GDM1 (cell line): ENCODE data around the gene CHCHD3.

Source experiments
- DNase-seq: peaks from one replicate; lab custom pipeline; 2025; lab: John Stamatoyannopoulos, UW

CHCHD3 gene

GRCh38 chr7:132861940-132862554 lies 219.8 kb downstream of the CHCHD3 start:
- no peak for DNase-seq

GRCh38 chr7:132861424-132861823 lies 220.5 kb downstream of the CHCHD3 start:
- DNase-seq = no peak

- DNase-seq = no peak
Measured at GRCh38 chr7:132859199-132859598, 222.7 kb downstream of the CHCHD3 start.

- DNase-seq = no peak
Measured at GRCh38 chr7:132858760-132859159, 223.1 kb downstream of the CHCHD3 start.

- no peak for DNase-seq
Measured at GRCh38 chr7:132858251-132858650, 223.6 kb downstream of the CHCHD3 start.

- no peak for DNase-seq
Measured at GRCh38 chr7:132857703-132858102, 224.2 kb downstream of the CHCHD3 start.

GRCh38 chr7:132857031-132857430 lies 224.9 kb downstream of the CHCHD3 start:
- no peak for DNase-seq

- no peak for DNase-seq
Measured at GRCh38 chr7:132856416-132856815, 225.5 kb downstream of the CHCHD3 start.

- DNase-seq = no peak
Measured at GRCh38 chr7:132855901-132856300, 226.0 kb downstream of the CHCHD3 start.

- DNase-seq = no peak
Measured at GRCh38 chr7:132854238-132854637, 227.7 kb downstream of the CHCHD3 start.

GRCh38 chr7:132847376-132847775 lies 234.5 kb downstream of the CHCHD3 start:
- no peak for DNase-seq

GRCh38 chr7:132846086-132846485 lies 235.8 kb downstream of the CHCHD3 start:
- DNase-seq = no peak

- no peak for DNase-seq
Measured at GRCh38 chr7:132842478-132842877, 239.4 kb downstream of the CHCHD3 start.

GRCh38 chr7:132840199-132840598 lies 241.7 kb downstream of the CHCHD3 start:
- no peak for DNase-seq

- no peak for DNase-seq
Measured at GRCh38 chr7:132838313-132838712, 243.6 kb downstream of the CHCHD3 start.

GRCh38 chr7:132837529-132837928 lies 244.4 kb downstream of the CHCHD3 start:
- DNase-seq = no peak

GRCh38 chr7:132836746-132837145 lies 245.1 kb downstream of the CHCHD3 start:
- no peak for DNase-seq

- DNase-seq = no peak
Measured at GRCh38 chr7:132830941-132831340, 250.9 kb downstream of the CHCHD3 start.

GRCh38 chr7:132828502-132828901 lies 253.4 kb downstream of the CHCHD3 start:
- no peak for DNase-seq

GRCh38 chr7:132825932-132826835 lies 255.7 kb downstream of the CHCHD3 start:
- no peak for DNase-seq

GRCh38 chr7:132825222-132825621 lies 256.7 kb downstream of the CHCHD3 start:
- DNase-seq = no peak

- no peak for DNase-seq
Measured at GRCh38 chr7:132819648-132820047, 262.2 kb downstream of the CHCHD3 start.

GRCh38 chr7:132817949-132818348 lies 263.9 kb downstream of the CHCHD3 start:
- no peak for DNase-seq
